HEK293T (cell line): ENCODE data around the gene ESPN.

Experiments used
- ARNT ChIP-seq: fragments of 450-650 bp; IDR thresholded peaks from 2 replicates; pipeline ENCODE4 v1.6.1; 2017; ENCODE audit warnings: mild to moderate bottlenecking
- BHLHE40 ChIP-seq: fragments of 450-650 bp; IDR thresholded peaks from 2 replicates; pipeline ENCODE4 v1.6.1; 2016; ENCODE audit warnings: mild to moderate bottlenecking, moderate library complexity, borderline replicate concordance
- CTBP1 ChIP-seq: fragments of 450-650 bp; IDR thresholded peaks from 2 replicates; pipeline ENCODE4 v1.6.1; 2016; ENCODE audit warnings: borderline replicate concordance
- ELF4 ChIP-seq: fragments of 450-650 bp; IDR thresholded peaks from 2 replicates; pipeline ENCODE4 v1.6.1; 2017; ENCODE audit warnings: antibody characterized with exemption
- FOXA1 ChIP-seq: fragments of 450-650 bp; IDR thresholded peaks from 2 replicates; pipeline ENCODE4 v1.6.1; 2016; ENCODE audit warnings: mild to moderate bottlenecking
- FOXM1 ChIP-seq: fragments of 450-650 bp; IDR thresholded peaks from 2 replicates; pipeline ENCODE4 v1.6.1; 2017; ENCODE audit warnings: mild to moderate bottlenecking, borderline replicate concordance
- HDGF ChIP-seq: fragments of 450-650 bp; IDR thresholded peaks from 2 replicates; pipeline ENCODE4 v1.6.1; 2017; ENCODE audit warnings: antibody characterized with exemption, borderline replicate concordance
- LEF1 ChIP-seq: fragments of 450-650 bp; IDR thresholded peaks from 2 replicates; pipeline ENCODE4 v1.6.1; 2017; ENCODE audit warnings: mild to moderate bottlenecking, borderline replicate concordance
- NFRKB ChIP-seq: fragments of 450-650 bp; IDR thresholded peaks from 2 replicates; pipeline ENCODE4 v1.6.1; 2016; ENCODE audit warnings: mild to moderate bottlenecking, moderate library complexity
- SP1 ChIP-seq: fragments of 450-650 bp; IDR thresholded peaks from 2 replicates; pipeline ENCODE4 v1.6.1; 2017
- SUZ12 ChIP-seq: fragments of 450-650 bp; IDR thresholded peaks from 2 replicates; pipeline ENCODE4 v1.6.1; 2016; ENCODE audit warnings: mild to moderate bottlenecking
- TARDBP ChIP-seq: fragments of 450-650 bp; IDR thresholded peaks from 2 replicates; pipeline ENCODE4 v1.6.1; 2016
- ZNF384 ChIP-seq: fragments of 450-650 bp; IDR thresholded peaks from 2 replicates; pipeline ENCODE4 v1.6.1; 2016

DNA sequence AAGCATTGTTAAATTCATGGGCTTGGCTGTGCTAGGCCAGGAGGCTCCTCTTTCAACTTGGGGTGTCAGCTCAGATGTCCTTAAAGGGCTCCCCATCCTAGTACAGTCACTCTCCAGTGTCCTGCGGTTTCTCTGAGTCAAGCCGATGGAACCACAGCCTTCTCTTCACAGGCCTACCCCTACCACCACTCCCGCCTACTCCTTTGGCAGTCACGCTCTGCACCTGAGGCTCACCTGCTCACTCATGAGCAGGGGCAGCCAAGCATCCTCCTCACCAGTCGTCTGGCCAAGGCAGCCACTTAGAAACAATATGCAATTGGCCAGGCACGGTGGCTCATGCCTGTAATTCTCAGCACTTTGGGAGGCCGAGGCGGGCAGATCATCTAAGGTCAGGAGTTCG is 34.6 kb upstream of the ESPN start:
- TF ChIP-seq SUZ12: no peak
- TF ChIP-seq ARNT: no peak
- no peak for TF ChIP-seq LEF1
- TF ChIP-seq FOXA1: no peak
- no peak for TF ChIP-seq NFRKB
- no peak for TF ChIP-seq ELF4
- no peak for TF ChIP-seq FOXM1
- no peak for TF ChIP-seq SP1
- no peak for TF ChIP-seq BHLHE40
- no peak for TF ChIP-seq ZNF384
- TF ChIP-seq HDGF: no peak
- TF ChIP-seq CTBP1: no peak
- no peak for TF ChIP-seq TARDBP
